HCT116 (cell line): ENCODE results near the gene DIPK1A. TPM values are rescaled to one million over a fixed set of nuclear protein-coding genes. Genes with fewer than 3 reads are reported as not detected.

Experiments
- ATAC-seq: fragments of 200-7000 bp; cut with Tn5 transposase; 2 replicates; pipeline ENCODE4 v1.9.1; 2020; ENCODE audit warnings: mild to moderate bottlenecking, moderate library complexity
- BruUV-seq: library from RNA; stranded (reverse); fragments of 400-500 nt; replicated peaks from 2 replicates; lab custom pipeline; 2021; lab: Mats Ljungman, UMichigan
- CTCF ChIA-PET: fragments of 300-600 bp; sonication (Branson Sonifier 250); formaldehyde crosslinking; loops from one replicate; lab custom pipeline; 2021; ENCODE audit warnings: antibody characterized with exemption; lab: Charles Lee
- POLR2A ChIA-PET: fragments of 300-600, 350-600 bp; sonication (Branson Sonifier 250); formaldehyde crosslinking; loops from one replicate; lab custom pipeline; 2021; ENCODE audit warnings: antibody characterized with exemption; lab: Charles Lee
- RAD21 ChIA-PET, 2 experiments: fragments of 300-600 bp; sonication (Branson Sonifier 250); formaldehyde crosslinking; loops; one replicate each; lab custom pipeline; 2023; ENCODE audit warnings: low total read pairs in 2 of 2; ENCODE audit not compliant: uncharacterized antibody in 2 of 2, unreplicated experiment in 2 of 2, low non-redundant PET in 1 of 2; lab: Charles Lee
- DNase-seq: peaks from one replicate; pipeline ENCODE4 v3.0.0-alpha.2; 2010; ENCODE audit warnings: low read depth, low spot score
- H2AFZ ChIP-seq: fragments of 200-600 bp; shearing (Covaris generic), sonication (generic); 2 replicates; pipeline ENCODE4 v1.6.1; 2017; ENCODE audit warnings: low read depth, mixed run types, mixed read lengths, antibody characterized with exemption, low read length; ENCODE audit not compliant: poor library complexity, severe bottlenecking
- H3K27ac ChIP-seq: 2 replicates; pipeline ENCODE4 v1.5.1; 2012; ENCODE audit warnings: low read depth, low read length
- H3K27me3 ChIP-seq: fragments of 200-600 bp; sonication (generic); 2 replicates; pipeline ENCODE4 v1.6.1; 2016; ENCODE audit warnings: mixed run types, low read length, mixed read lengths; ENCODE audit not compliant: insufficient read depth
- H3K36me3 ChIP-seq, 2 experiments: fragments of 200-500 bp in 1 of 2; fragments of 200-600 bp in 1 of 2; sonication (Bioruptor generic) in 1 of 2; sonication (generic) in 1 of 2; 2 replicates each; pipeline versions ENCODE4 v1.5.1 to v1.6.1; 2014 to 2016; ENCODE audit warnings: low read length in 2 of 2, inconsistent platforms in 1 of 2, mixed read lengths in 1 of 2, mixed run types in 1 of 2; ENCODE audit not compliant: insufficient read depth in 2 of 2, control insufficient read depth in 1 of 2
- H3K4me1 ChIP-seq, 2 experiments: fragments of 200-600 bp in 1 of 2; sonication (generic) in 1 of 2; 2 replicates each; pipeline versions ENCODE4 v1.5.1 to v1.6.1; 2012 to 2017; ENCODE audit warnings: low read length in 2 of 2, inconsistent platforms in 1 of 2, mild to moderate bottlenecking in 1 of 2, mixed read lengths in 1 of 2, mixed run types in 1 of 2, moderate library complexity in 1 of 2; ENCODE audit not compliant: insufficient read depth in 2 of 2, control insufficient read depth in 1 of 2
- H3K4me2 ChIP-seq: fragments of 200-600 bp; sonication (generic); 2 replicates; pipeline ENCODE4 v1.6.1; 2017; ENCODE audit warnings: mixed run types, low read length, mixed read lengths
- H3K4me3 ChIP-seq, 2 experiments: fragments of 200-600 bp in 1 of 2; sonication (generic) in 1 of 2; replicated peaks in 1 of 2; 2 replicates each; pipeline ENCODE4 v1.5.1; 2011 to 2016; ENCODE audit warnings: low read length in 2 of 2, control low read depth in 1 of 2, low read depth in 1 of 2, mild to moderate bottlenecking in 1 of 2, mixed read lengths in 1 of 2, mixed run types in 1 of 2
- H3K79me2 ChIP-seq: fragments of 200-600 bp; sonication (generic); 2 replicates; pipeline ENCODE4 v1.6.1; 2017; ENCODE audit warnings: mild to moderate bottlenecking, mixed run types, low read length, moderate library complexity, mixed read lengths; ENCODE audit not compliant: insufficient read depth
- H3K9ac ChIP-seq: fragments of 200-600 bp; sonication (generic); 2 replicates; pipeline ENCODE4 v1.6.1; 2016; ENCODE audit warnings: low read length, mixed read lengths
- H3K9me2 ChIP-seq: fragments of 200-600 bp; sonication (generic), shearing (Covaris generic); 2 replicates; pipeline ENCODE4 v1.6.1; 2017; ENCODE audit warnings: mixed run types, mild to moderate bottlenecking, moderate library complexity; ENCODE audit not compliant: insufficient read depth
- H3K9me3 ChIP-seq, 2 experiments: fragments of 200-500 bp in 1 of 2; fragments of 200-600 bp in 1 of 2; sonication (Bioruptor generic) in 1 of 2; sonication (generic) in 1 of 2; 2 replicates each; pipeline ENCODE4 v1.6.1; 2014 to 2017; ENCODE audit warnings: low read length in 2 of 2, mixed read lengths in 2 of 2, inconsistent platforms in 1 of 2, low read depth in 1 of 2, mild to moderate bottlenecking in 1 of 2, mixed run types in 1 of 2, moderate library complexity in 1 of 2; ENCODE audit not compliant: control insufficient read depth in 1 of 2, insufficient read depth in 1 of 2
- H4K20me1 ChIP-seq: fragments of 200-600 bp; sonication (generic), shearing (Covaris generic); 2 replicates; pipeline ENCODE4 v1.6.1; 2017; ENCODE audit warnings: mixed run types, mild to moderate bottlenecking, moderate library complexity; ENCODE audit not compliant: insufficient read depth
- SRF ChIP-seq: IDR thresholded peaks from 2 replicates; pipeline ENCODE4 v1.6.1; 2012; ENCODE audit warnings: low read depth
- TCF7L2 ChIP-seq: IDR thresholded peaks from 2 replicates; pipeline ENCODE4 v1.7.0; 2011; ENCODE audit warnings: borderline replicate concordance, inconsistent platforms; ENCODE audit not compliant: insufficient read depth, insufficient read length; ENCODE audit errors: extremely low read depth
- ZFX ChIP-seq: fragments of 450-650 bp; IDR thresholded peaks from 2 replicates; pipeline ENCODE4 v1.6.1; 2017
- intact Hi-C: fragments of 100-400 bp; cut with micrococcal nuclease; formaldehyde crosslinking; loops from 2 replicates; pipeline ENCODE4 v1.10.0; 2022
- total RNA-seq: library from RNA; stranded (reverse); gene quantifications from one replicate; pipeline ENCODE4 v1.2.1, GENCODE V29; 2021; ENCODE audit not compliant: unreplicated experiment
- TF ChIP-seq, protein P1 (sequence below), 3 experiments: fragments of 200-600 bp in 1 of 3; sonication (generic) in 1 of 3; IDR thresholded peaks in 2 of 3; conservative IDR thresholded peaks in 1 of 3; 2 replicates each; pipeline ENCODE4 v1.5.1; 2012 to 2017; ENCODE audit warnings: low read depth in 2 of 3, low read length in 2 of 3, antibody characterized with exemption in 1 of 3, borderline replicate concordance in 1 of 3, control low read depth in 1 of 3, mild to moderate bottlenecking in 1 of 3, mixed read lengths in 1 of 3, mixed run types in 1 of 3, moderate library complexity in 1 of 3; ENCODE audit not compliant: insufficient read depth in 1 of 3
- TF ChIP-seq, protein P2 (sequence below): IDR thresholded peaks from 2 replicates; pipeline ENCODE4 v1.6.1; 2012

DIPK1A gene
- total RNA-seq, 1 experiment from 2014 or later: 4.3 TPM

DNA sequence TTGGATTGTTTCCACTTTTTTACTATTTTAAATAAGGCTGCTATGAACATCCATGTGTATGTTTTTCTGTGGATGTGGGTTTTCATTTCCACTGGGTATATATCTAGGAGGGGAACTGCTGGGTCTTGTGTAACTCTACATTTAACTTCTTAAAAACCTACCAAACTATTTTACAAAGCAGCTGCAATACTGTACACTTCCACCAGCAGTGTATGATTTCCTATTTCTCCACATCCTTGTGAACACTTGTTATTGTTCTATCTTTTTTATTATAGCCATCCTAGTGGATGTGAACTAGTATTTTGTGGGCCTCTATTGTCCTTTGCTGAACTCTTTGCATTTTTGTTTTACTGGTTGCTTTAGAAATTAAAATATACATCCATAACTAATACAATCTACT lies 33.4 kb downstream of the DIPK1A start:
- Histone ChIP-seq H3K4me2 (no peak overlapping the region), H3K4me3 (no peak overlapping the region), H3K79me2 (no peaks in the 10 kb centered on the region), H2AFZ (no peak overlapping the region), H3K9me3 (no peaks in the 10 kb centered on the region), H3K27ac (no peak overlapping the region), H3K27me3 (no peaks in the 10 kb centered on the region)
- DNase-seq (no peak), ATAC-seq (peak; percentile 50; the same call in 1 of the 2 replicates)
- ChIA-PET POLR2A (no interaction called here), RAD21 (no interaction called here)
- intact Hi-C loops: no loop called here
- TF ChIP-seq, protein P1, sequence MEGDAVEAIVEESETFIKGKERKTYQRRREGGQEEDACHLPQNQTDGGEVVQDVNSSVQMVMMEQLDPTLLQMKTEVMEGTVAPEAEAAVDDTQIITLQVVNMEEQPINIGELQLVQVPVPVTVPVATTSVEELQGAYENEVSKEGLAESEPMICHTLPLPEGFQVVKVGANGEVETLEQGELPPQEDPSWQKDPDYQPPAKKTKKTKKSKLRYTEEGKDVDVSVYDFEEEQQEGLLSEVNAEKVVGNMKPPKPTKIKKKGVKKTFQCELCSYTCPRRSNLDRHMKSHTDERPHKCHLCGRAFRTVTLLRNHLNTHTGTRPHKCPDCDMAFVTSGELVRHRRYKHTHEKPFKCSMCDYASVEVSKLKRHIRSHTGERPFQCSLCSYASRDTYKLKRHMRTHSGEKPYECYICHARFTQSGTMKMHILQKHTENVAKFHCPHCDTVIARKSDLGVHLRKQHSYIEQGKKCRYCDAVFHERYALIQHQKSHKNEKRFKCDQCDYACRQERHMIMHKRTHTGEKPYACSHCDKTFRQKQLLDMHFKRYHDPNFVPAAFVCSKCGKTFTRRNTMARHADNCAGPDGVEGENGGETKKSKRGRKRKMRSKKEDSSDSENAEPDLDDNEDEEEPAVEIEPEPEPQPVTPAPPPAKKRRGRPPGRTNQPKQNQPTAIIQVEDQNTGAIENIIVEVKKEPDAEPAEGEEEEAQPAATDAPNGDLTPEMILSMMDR (IDR thresholded peaks at IDR 0.05 in 2 of 3, conservative IDR thresholded peaks at IDR 0.05 in 1 of 3; ENCODE audit: borderline replicate concordance in 1 of 3, insufficient read depth in 1 of 3, low read depth in 2 of 3, low read length in 2 of 3): 0 out of 6 replicates have a peak, but pooled peaks of 2 of the 3 experiments have one; percentile 6 to 28
- TF ChIP-seq TCF7L2 (no peak), ZFX (no peak)
- TF ChIP-seq, protein P2, sequence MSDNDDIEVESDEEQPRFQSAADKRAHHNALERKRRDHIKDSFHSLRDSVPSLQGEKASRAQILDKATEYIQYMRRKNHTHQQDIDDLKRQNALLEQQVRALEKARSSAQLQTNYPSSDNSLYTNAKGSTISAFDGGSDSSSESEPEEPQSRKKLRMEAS: no peak
- TF ChIP-seq, all 23 proteins: peak for 1
- H3K4me1 ChIP-seq: no peaks in the 10 kb centered on the region
- CTCF ChIA-PET: interaction anchor here (1.6 kb wide), 1 partner anchor 9 kb away, joined by 3 read pairs; no protein-coding TSS in a partner anchor
- H3K36me3 ChIP-seq: no peaks in the 10 kb centered on the region
- BruUV-seq: no TSS peak
- no peak overlapping the region for H3K9ac ChIP-seq
- no peaks in the 10 kb centered on the region for H4K20me1 ChIP-seq
- H3K9me2 ChIP-seq: no peaks in the 10 kb centered on the region

DNA sequence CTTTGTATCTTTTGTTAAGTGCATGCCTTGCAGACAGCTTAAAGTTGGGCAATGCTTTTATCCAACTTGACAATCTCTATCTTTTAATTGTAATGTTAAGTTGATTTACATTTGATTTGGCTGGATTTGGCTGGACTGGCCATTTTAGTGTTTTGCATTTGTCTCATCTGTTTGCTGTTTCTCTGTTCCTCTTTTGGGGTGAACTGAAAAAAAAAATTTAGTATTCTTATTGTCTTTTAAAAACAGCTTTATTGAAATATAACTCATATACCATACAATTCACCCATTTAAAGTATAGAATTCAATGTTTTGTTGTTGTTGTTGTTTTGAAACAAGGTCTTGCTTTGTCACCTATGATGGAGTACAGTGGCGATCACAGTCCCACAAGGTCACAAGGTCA lies 34.4 kb downstream of the DIPK1A start:
- H3K36me3 ChIP-seq: no peaks in the 10 kb centered on the region
- H3K27me3 ChIP-seq: no peaks in the 10 kb centered on the region
- H3K4me2 ChIP-seq: no peak overlapping the region
- ATAC-seq (no peak), DNase-seq (no peak)
- H3K4me3 ChIP-seq: no peak overlapping the region
- ChIA-PET POLR2A (no interaction called here), CTCF (interaction anchor here (1.6 kb wide), 1 partner anchor 10 kb away, joined by 3 read pairs; no protein-coding TSS in a partner anchor), RAD21 (no interaction called here)
- no peaks in the 10 kb centered on the region for H4K20me1 ChIP-seq
- no peaks in the 10 kb centered on the region for H3K4me1 ChIP-seq
- H3K27ac ChIP-seq: no peak overlapping the region
- intact Hi-C loops: no loop called here
- H3K79me2 ChIP-seq: no peaks in the 10 kb centered on the region
- H2AFZ ChIP-seq: no peak overlapping the region
- no peak for TF ChIP-seq SRF
- H3K9ac ChIP-seq: no peak overlapping the region
- no peaks in the 10 kb centered on the region for H3K9me3 ChIP-seq
- no TSS peak for BruUV-seq
- H3K9me2 ChIP-seq: no peaks in the 10 kb centered on the region
